Smooth muscle cell (in vitro differentiated cells): ENCODE results near the gene AACS. TPM values are rescaled to one million over a fixed set of nuclear protein-coding genes. Genes with fewer than 3 reads are reported as not detected.

ENCODE experiments used
- DNase-seq: peaks from one replicate; lab custom pipeline; 2025; ENCODE audit not compliant: unreplicated experiment; lab: John Stamatoyannopoulos, UW
- H2AFZ ChIP-seq: fragments of 200-600 bp; sonication (generic); 2 replicates; pipeline ENCODE4 v1.6.0; 2016; ENCODE audit warnings: antibody characterized with exemption, low read depth, mild to moderate bottlenecking
- H3F3A ChIP-seq: fragments of 200-600 bp; sonication (generic); 2 replicates; pipeline ENCODE4 v1.6.0; 2017; ENCODE audit warnings: antibody characterized with exemption, low read depth
- H3K27ac ChIP-seq: fragments of 200-600 bp; sonication (generic); 2 replicates; pipeline ENCODE4 v1.5.1; 2016; ENCODE audit warnings: low read depth, mild to moderate bottlenecking
- H3K27me3 ChIP-seq: fragments of 200-600 bp; sonication (generic); 2 replicates; pipeline ENCODE4 v1.6.1; 2016; ENCODE audit warnings: low read depth, mild to moderate bottlenecking
- H3K36me3 ChIP-seq: fragments of 200-600 bp; sonication (generic); 2 replicates; pipeline ENCODE4 v1.5.1; 2016; ENCODE audit warnings: low read depth
- H3K4me1 ChIP-seq: fragments of 200-600 bp; sonication (generic); 2 replicates; pipeline ENCODE4 v1.5.1; 2016; ENCODE audit warnings: low read depth
- H3K4me2 ChIP-seq: fragments of 200-600 bp; sonication (generic); 2 replicates; pipeline ENCODE4 v1.6.0; 2016; ENCODE audit warnings: mild to moderate bottlenecking
- H3K4me3 ChIP-seq: fragments of 200-600 bp; sonication (generic); 2 replicates; pipeline ENCODE4 v1.5.1; 2016; ENCODE audit warnings: mild to moderate bottlenecking
- H3K79me2 ChIP-seq: fragments of 200-600 bp; sonication (generic); 2 replicates; pipeline ENCODE4 v1.6.0; 2016; ENCODE audit warnings: low read depth, mild to moderate bottlenecking
- H3K9ac ChIP-seq: fragments of 200-600 bp; sonication (generic); 2 replicates; pipeline ENCODE4 v1.6.0; 2016; ENCODE audit warnings: low read depth
- H3K9me3 ChIP-seq: fragments of 200-600 bp; sonication (generic); replicated peaks from 2 replicates; pipeline ENCODE4 v1.5.1; 2016; ENCODE audit warnings: low read depth
- H4K20me1 ChIP-seq: fragments of 200-600 bp; sonication (generic); 2 replicates; pipeline ENCODE4 v1.6.0; 2016; ENCODE audit warnings: low read depth
- CTCF ChIP-seq: fragments of 200-600 bp; sonication (generic); IDR thresholded peaks from 2 replicates; pipeline ENCODE4 v1.5.1; 2017; ENCODE audit warnings: borderline replicate concordance, mild to moderate bottlenecking, antibody characterized with exemption; ENCODE audit not compliant: insufficient read depth, poor library complexity, severe bottlenecking
- WGBS: methylation state at CpG from one replicate; pipeline ENCODE4 v1.1.7; 2016; ENCODE audit warnings: low lambda C conversion rate; 5-methylcytosine and 5-hydroxymethylcytosine counted together
- polyA plus RNA-seq: library from polyadenylated mRNA; unstranded; fragments of >200 nt; fragmentation: Nextera tagmentation; extraction: Ambion mirVana; gene quantifications from 2 replicates; pipeline ENCODE4 v1.2.1, GENCODE V29; 2016
- total RNA-seq: library from RNA; depleted of rRNA; stranded (reverse); fragments of >200 nt; gene quantifications from 2 replicates; pipeline ENCODE4 v1.2.3, GENCODE V29; 2014

AACS gene
- total and polyA plus RNA-seq, 2 experiments from 2014 or later, result 8.0 to 15.6 TPM

GRCh38 chr12:125090437-125090836, 25.2 kb downstream of the AACS start:
- H3F3A ChIP-seq, result no peaks in the 10 kb centered on the region
- no peaks in the 10 kb centered on the region for H3K79me2 ChIP-seq
- no peaks in the 10 kb centered on the region for H3K4me1 ChIP-seq
- H3K4me3 ChIP-seq, result no peak overlapping the region
- DNase-seq, result no peak
- WGBS, result 97% methylated on average over 3 of the region's 3 CpGs
- no peaks in the 10 kb centered on the region for H3K9me3 ChIP-seq
- no peak overlapping the region for H3K9ac ChIP-seq
- H3K4me2 ChIP-seq, result no peak overlapping the region
- no peak overlapping the region for H3K27ac ChIP-seq
- peaks cover 13% of the 10 kb centered on the region for H4K20me1 ChIP-seq
- no peak overlapping the region for H2AFZ ChIP-seq
- H3K36me3 ChIP-seq, result no peaks in the 10 kb centered on the region
- no peaks in the 10 kb centered on the region for H3K27me3 ChIP-seq
- no peak for TF ChIP-seq CTCF

GRCh38 chr12:125091401-125091800, 26.2 kb downstream of the AACS start:
- H3K4me3 ChIP-seq, result no peak overlapping the region
- no peak overlapping the region for H2AFZ ChIP-seq
- H3K36me3 ChIP-seq, result no peaks in the 10 kb centered on the region
- no peak overlapping the region for H3K4me2 ChIP-seq
- H3K9ac ChIP-seq, result no peak overlapping the region
- WGBS, result over 99% methylated on average over 18 of the region's 18 CpGs
- H3K4me1 ChIP-seq, result no peaks in the 10 kb centered on the region
- TF ChIP-seq CTCF, result no peak
- H3K27ac ChIP-seq, result no peak overlapping the region
- no peaks in the 10 kb centered on the region for H3F3A ChIP-seq
- H3K79me2 ChIP-seq, result no peaks in the 10 kb centered on the region
- no peaks in the 10 kb centered on the region for H3K9me3 ChIP-seq
- no peaks in the 10 kb centered on the region for H3K27me3 ChIP-seq
- peaks cover 23% of the 10 kb centered on the region for H4K20me1 ChIP-seq
- no peak for DNase-seq

GRCh38 chr12:125092108-125092871, 27.1 kb downstream of the AACS start:
- H3K9ac ChIP-seq, result no peak overlapping the region

More at GRCh38 chr12:125092108-125092871, 27.1 kb downstream of the AACS start:
- DNase-seq, result no peak
- Histone ChIP-seq H3K36me3 (no peaks in the 10 kb centered on the region), H2AFZ (no peak overlapping the region), H3K27ac (no peak overlapping the region), H3K4me1 (no peaks in the 10 kb centered on the region), H3F3A (no peaks in the 10 kb centered on the region), H4K20me1 (peaks cover 30% of the 10 kb centered on the region), H3K4me3 (no peak overlapping the region), H3K9me3 (no peaks in the 10 kb centered on the region), H3K4me2 (no peak overlapping the region), H3K27me3 (no peaks in the 10 kb centered on the region), H3K79me2 (no peaks in the 10 kb centered on the region)
- 91% methylated on average over 17 of the region's 17 CpGs for WGBS
- no peak for TF ChIP-seq CTCF
